Measurements from ENCODE around the gene CWC27.

DNA sequence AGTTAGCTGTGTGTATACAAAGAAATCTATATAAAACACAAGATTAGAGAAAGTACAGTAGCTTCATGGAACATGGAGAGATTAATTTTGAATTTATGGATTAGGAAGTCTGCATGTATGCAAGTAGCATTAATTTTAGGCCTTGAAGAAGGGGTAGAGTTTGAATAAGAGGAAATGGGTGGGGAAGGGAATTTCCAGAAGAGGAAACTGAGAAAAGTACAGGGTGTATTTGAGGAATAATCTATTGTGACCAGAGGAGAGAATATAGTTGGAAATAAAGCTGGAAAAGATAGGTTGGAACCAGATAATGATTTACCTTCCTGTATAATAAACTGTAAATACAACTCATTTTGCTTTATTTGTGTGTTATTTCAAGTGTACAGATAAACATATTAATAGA lies 53.6 kb downstream of the CWC27 start:
- no peak for TF ChIP-seq EZH2 (IDR thresholded peaks at IDR 0.05; ENCODE audit: borderline replicate concordance, low read length)
- TF ChIP-seq, protein P1, sequence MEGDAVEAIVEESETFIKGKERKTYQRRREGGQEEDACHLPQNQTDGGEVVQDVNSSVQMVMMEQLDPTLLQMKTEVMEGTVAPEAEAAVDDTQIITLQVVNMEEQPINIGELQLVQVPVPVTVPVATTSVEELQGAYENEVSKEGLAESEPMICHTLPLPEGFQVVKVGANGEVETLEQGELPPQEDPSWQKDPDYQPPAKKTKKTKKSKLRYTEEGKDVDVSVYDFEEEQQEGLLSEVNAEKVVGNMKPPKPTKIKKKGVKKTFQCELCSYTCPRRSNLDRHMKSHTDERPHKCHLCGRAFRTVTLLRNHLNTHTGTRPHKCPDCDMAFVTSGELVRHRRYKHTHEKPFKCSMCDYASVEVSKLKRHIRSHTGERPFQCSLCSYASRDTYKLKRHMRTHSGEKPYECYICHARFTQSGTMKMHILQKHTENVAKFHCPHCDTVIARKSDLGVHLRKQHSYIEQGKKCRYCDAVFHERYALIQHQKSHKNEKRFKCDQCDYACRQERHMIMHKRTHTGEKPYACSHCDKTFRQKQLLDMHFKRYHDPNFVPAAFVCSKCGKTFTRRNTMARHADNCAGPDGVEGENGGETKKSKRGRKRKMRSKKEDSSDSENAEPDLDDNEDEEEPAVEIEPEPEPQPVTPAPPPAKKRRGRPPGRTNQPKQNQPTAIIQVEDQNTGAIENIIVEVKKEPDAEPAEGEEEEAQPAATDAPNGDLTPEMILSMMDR (IDR thresholded peaks at IDR 0.05; ENCODE audit: low read length): no peak
